ENCODE data around the gene SMIM8. TPM values are rescaled to one million over a fixed set of nuclear protein-coding genes. Genes with fewer than 3 reads are reported as not detected.

The SMIM8 gene
- total and polyA plus RNA-seq, 2 of the 4 experiments (the other 2 are of a cell fraction): 2.7 to 3.6 TPM

DNA sequence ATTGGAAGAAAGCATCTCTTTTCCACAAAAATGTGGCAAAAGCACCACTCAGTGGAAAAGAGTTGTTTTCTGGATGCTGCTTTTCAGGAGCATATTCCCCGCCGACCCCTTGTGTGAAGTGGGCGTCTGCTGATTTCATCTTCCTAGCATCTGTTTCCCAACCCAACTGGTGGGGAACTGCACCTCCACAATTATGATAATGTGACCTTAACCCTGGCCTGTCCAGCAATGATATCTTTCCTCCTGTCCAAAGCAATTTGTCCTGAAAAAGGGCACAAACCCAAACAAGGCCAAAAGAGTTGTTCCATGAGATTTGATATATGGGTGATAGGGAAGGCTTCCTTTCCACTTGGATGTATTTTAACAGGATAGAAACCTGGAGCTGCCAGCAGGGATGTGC, 7.3 kb upstream of the SMIM8 start:
- DNase-seq (no peak), ATAC-seq (ENCODE audit: low read depth) (no peak)
- Histone ChIP-seq H3K56ac (ENCODE audit: extremely low read depth, insufficient read depth, low read length) (no peak overlapping the region), H4K91ac (ENCODE audit: insufficient read depth, low read depth, low read length) (no peak overlapping the region), H4K5ac (ENCODE audit: low read depth, low read length) (no peak overlapping the region), H3K14ac (replicated peaks; ENCODE audit: low read depth, low read length) (no peak overlapping the region), H3K27me3 (ENCODE audit: control insufficient read depth, insufficient read depth, low read length) (peaks cover 7% of the 10 kb centered on the region), H2AFZ (replicated peaks; ENCODE audit: low read length, poor library complexity) (no peak overlapping the region), H3K9me1 (ENCODE audit: insufficient read depth, low read length) (no peaks in the 10 kb centered on the region), H3K23ac (ENCODE audit: low read depth, low read length) (no peak overlapping the region), H2BK15ac (ENCODE audit: low read depth, low read length) (no peak overlapping the region), H4K20me1 (ENCODE audit: insufficient read depth, low read length) (no peaks in the 10 kb centered on the region), H4K8ac (ENCODE audit: low read depth in 2 of 2, low read length in 2 of 2) (no peak overlapping the region), H2AK5ac (ENCODE audit: low read depth, low read length) (no peak overlapping the region), H3K4ac (ENCODE audit: low read depth, low read length) (no peak overlapping the region), H3K79me1 (ENCODE audit: low read depth in 1 of 2, low read length in 2 of 2) (no peaks in the 10 kb centered on the region), H2BK5ac (ENCODE audit: low read depth, low read length, poor library complexity, severe bottlenecking) (no peak overlapping the region), H3K9ac (ENCODE audit: low read depth, low read length) (no peak overlapping the region), H3K27ac (ENCODE audit: insufficient read depth, low read length) (no peak overlapping the region), H3K4me1 (ENCODE audit: control insufficient read depth, insufficient read depth, low read length) (no peaks in the 10 kb centered on the region), H3K18ac (ENCODE audit: low read depth, low read length) (no peak overlapping the region), H2BK20ac (ENCODE audit: low read depth, low read length) (no peak overlapping the region), H3K4me2 (ENCODE audit: low read depth, low read length) (no peak overlapping the region), H3K9me3 (ENCODE audit: control insufficient read depth, insufficient read depth, low read length) (no peaks in the 10 kb centered on the region), H3K4me3 (ENCODE audit: insufficient read depth, low read depth, low read length) (no peak overlapping the region), H2BK120ac (ENCODE audit: low read depth, low read length) (no peak overlapping the region), H3K36me3 (ENCODE audit: control insufficient read depth, insufficient read depth, low read length) (no peaks in the 10 kb centered on the region), H2AK9ac (replicated peaks; ENCODE audit: low read depth, low read length, poor library complexity) (no peak overlapping the region)
- dilution Hi-C loops (cut with HindIII; ENCODE audit: low sequenced_read_pairs, unreplicated experiment) (no loop called here), in situ Hi-C loops (cut with MboI; ENCODE audit: low sequenced_read_pairs) (no loop called here), intact Hi-C loops (cut with micrococcal nuclease) (no loop called here)
- TF ChIP-seq CEBPB (IDR thresholded peaks at IDR 0.05; ENCODE audit: low read depth, low read length) (no peak), RFX5 (IDR thresholded peaks at IDR 0.05; ENCODE audit: low read depth, low read length) (no peak), MAZ (IDR thresholded peaks at IDR 0.05; ENCODE audit: borderline replicate concordance, low read depth, low read length) (no peak), RAD21 (IDR thresholded peaks at IDR 0.05; ENCODE audit: low read length) (no peak), RCOR1 (IDR thresholded peaks at IDR 0.05; ENCODE audit: insufficient replicate concordance, low read length) (no peak), NFE2L2 (IDR thresholded peaks at IDR 0.05; ENCODE audit: low read depth, low read length) (no peak), SMC3 (IDR thresholded peaks at IDR 0.05; ENCODE audit: low read depth, low read length) (no peak), MAFK (IDR thresholded peaks at IDR 0.05; ENCODE audit: low read depth, low read length) (no peak), CHD1 (IDR thresholded peaks at IDR 0.05; ENCODE audit: low read depth, low read length) (no peak), MXI1 (IDR thresholded peaks at IDR 0.05; ENCODE audit: borderline replicate concordance, low read depth, low read length) (no peak), FOS (IDR thresholded peaks at IDR 0.05; ENCODE audit: low read depth, low read length) (no peak), POLR2A (IDR thresholded peaks at IDR 0.05; ENCODE audit: low read depth, low read length) (no peak), BHLHE40 (IDR thresholded peaks at IDR 0.05; ENCODE audit: low read depth, low read length) (no peak)
- TF ChIP-seq, protein P1, sequence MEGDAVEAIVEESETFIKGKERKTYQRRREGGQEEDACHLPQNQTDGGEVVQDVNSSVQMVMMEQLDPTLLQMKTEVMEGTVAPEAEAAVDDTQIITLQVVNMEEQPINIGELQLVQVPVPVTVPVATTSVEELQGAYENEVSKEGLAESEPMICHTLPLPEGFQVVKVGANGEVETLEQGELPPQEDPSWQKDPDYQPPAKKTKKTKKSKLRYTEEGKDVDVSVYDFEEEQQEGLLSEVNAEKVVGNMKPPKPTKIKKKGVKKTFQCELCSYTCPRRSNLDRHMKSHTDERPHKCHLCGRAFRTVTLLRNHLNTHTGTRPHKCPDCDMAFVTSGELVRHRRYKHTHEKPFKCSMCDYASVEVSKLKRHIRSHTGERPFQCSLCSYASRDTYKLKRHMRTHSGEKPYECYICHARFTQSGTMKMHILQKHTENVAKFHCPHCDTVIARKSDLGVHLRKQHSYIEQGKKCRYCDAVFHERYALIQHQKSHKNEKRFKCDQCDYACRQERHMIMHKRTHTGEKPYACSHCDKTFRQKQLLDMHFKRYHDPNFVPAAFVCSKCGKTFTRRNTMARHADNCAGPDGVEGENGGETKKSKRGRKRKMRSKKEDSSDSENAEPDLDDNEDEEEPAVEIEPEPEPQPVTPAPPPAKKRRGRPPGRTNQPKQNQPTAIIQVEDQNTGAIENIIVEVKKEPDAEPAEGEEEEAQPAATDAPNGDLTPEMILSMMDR (conservative IDR thresholded peaks at IDR 0.05; ENCODE audit: low read depth, low read length): no peak
- TF ChIP-seq, protein P2, sequence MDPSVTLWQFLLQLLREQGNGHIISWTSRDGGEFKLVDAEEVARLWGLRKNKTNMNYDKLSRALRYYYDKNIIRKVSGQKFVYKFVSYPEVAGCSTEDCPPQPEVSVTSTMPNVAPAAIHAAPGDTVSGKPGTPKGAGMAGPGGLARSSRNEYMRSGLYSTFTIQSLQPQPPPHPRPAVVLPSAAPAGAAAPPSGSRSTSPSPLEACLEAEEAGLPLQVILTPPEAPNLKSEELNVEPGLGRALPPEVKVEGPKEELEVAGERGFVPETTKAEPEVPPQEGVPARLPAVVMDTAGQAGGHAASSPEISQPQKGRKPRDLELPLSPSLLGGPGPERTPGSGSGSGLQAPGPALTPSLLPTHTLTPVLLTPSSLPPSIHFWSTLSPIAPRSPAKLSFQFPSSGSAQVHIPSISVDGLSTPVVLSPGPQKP (IDR thresholded peaks at IDR 0.05; ENCODE audit: borderline replicate concordance, low read depth, low read length): no peak
- TF ChIP-seq, protein P3, sequence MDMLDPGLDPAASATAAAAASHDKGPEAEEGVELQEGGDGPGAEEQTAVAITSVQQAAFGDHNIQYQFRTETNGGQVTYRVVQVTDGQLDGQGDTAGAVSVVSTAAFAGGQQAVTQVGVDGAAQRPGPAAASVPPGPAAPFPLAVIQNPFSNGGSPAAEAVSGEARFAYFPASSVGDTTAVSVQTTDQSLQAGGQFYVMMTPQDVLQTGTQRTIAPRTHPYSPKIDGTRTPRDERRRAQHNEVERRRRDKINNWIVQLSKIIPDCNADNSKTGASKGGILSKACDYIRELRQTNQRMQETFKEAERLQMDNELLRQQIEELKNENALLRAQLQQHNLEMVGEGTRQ (IDR thresholded peaks at IDR 0.05; ENCODE audit: low read depth, low read length): no peak
- no CpG with 5 or more reads among the region's 3 CpGs for WGBS, 2 experiments (ENCODE audit: extremely low coverage in 2 of 2, insufficient read length in 1 of 2)
- no TSS peak for BruUV-seq (replicated peaks)
- POLR2A ChIA-PET (ENCODE audit: unreplicated experiment): no interaction called here
- CTCF ChIA-PET: interaction anchor here (0.5 kb wide), 1 partner anchor 176 kb away, joined by 3 read pairs; no protein-coding TSS in a partner anchor

Data from IMR-90 (cell line).